ENCODE results near the gene PLPP1.

- no peak for TF ChIP-seq EZH2phosphoT487 (IDR thresholded peaks at IDR 0.05; ENCODE audit: insufficient read depth, low read depth)
- no peak for TF ChIP-seq EZH2 (IDR thresholded peaks at IDR 0.05; ENCODE audit: insufficient read depth, poor library complexity, severe bottlenecking)
Measured at GRCh38 chr5:55558484-55558883, 23.7 kb upstream of the PLPP1 start.

Data from GM23248 (cell line).